ENCODE results near the gene GMPR2.

GMPR2 gene

GRCh38 chr14:24252289-24253124, 19.8 kb downstream of the GMPR2 start:
- DNase-seq (ENCODE audit: low read depth): no peak

- no peak for DNase-seq (ENCODE audit: low read depth)
These were observed 21.2 kb downstream of the GMPR2 start for GRCh38 chr14:24253936-24254335.

- DNase-seq (ENCODE audit: low read depth): no peak
These were observed 22.1 kb downstream of the GMPR2 start for GRCh38 chr14:24254630-24255392.

- no peak for DNase-seq (ENCODE audit: low read depth)
These were observed 22.7 kb downstream of the GMPR2 start for GRCh38 chr14:24255438-24255837.

- no peak for DNase-seq (ENCODE audit: low read depth)
These were observed 23.4 kb downstream of the GMPR2 start for GRCh38 chr14:24255931-24256711.

GRCh38 chr14:24256960-24257359, 24.2 kb downstream of the GMPR2 start:
- DNase-seq (ENCODE audit: low read depth): no peak

- no peak for DNase-seq (ENCODE audit: low read depth)
These were observed 25.4 kb downstream of the GMPR2 start for GRCh38 chr14:24258119-24258518.

- DNase-seq (ENCODE audit: low read depth): no peak
These were observed 26.0 kb downstream of the GMPR2 start for GRCh38 chr14:24258548-24259265.

GRCh38 chr14:24259282-24260025, 26.7 kb downstream of the GMPR2 start:
- no peak for DNase-seq (ENCODE audit: low read depth)

- no peak for DNase-seq (ENCODE audit: low read depth)
These were observed 27.5 kb downstream of the GMPR2 start for GRCh38 chr14:24260026-24260779.

- no peak for DNase-seq (ENCODE audit: low read depth)
These were observed 28.0 kb downstream of the GMPR2 start for GRCh38 chr14:24260780-24261157.

GRCh38 chr14:24261256-24261968, 28.7 kb downstream of the GMPR2 start:
- DNase-seq (ENCODE audit: low read depth): no peak

GRCh38 chr14:24261969-24262327, 29.2 kb downstream of the GMPR2 start:
- DNase-seq (ENCODE audit: low read depth): no peak

GRCh38 chr14:24262821-24263733, 30.3 kb downstream of the GMPR2 start, which contains the start of gene TGM1:
TSS of gene TGM1 (minus strand) at chr14:24263177. CDS start at chr14:24262352, 825 bp downstream.
- no peak for DNase-seq (ENCODE audit: low read depth)

- no peak for DNase-seq (ENCODE audit: low read depth)
These were observed 31.1 kb downstream of the GMPR2 start for GRCh38 chr14:24263848-24264247.

- no peak for DNase-seq (ENCODE audit: low read depth)
These were observed 31.6 kb downstream of the GMPR2 start for GRCh38 chr14:24264298-24264697.

GRCh38 chr14:24266344-24267244, 33.9 kb downstream of the GMPR2 start:
- no peak for DNase-seq (ENCODE audit: low read depth)
